ENCODE measurements around the gene GRK4. TPM values are rescaled to one million over a fixed set of nuclear protein-coding genes. Genes with fewer than 3 reads are reported as not detected.

The GRK4 gene
- total and polyA plus RNA-seq, 2 of the 4 experiments (the other 2 are of a cell fraction): 1.6 to 2.2 TPM

DNA sequence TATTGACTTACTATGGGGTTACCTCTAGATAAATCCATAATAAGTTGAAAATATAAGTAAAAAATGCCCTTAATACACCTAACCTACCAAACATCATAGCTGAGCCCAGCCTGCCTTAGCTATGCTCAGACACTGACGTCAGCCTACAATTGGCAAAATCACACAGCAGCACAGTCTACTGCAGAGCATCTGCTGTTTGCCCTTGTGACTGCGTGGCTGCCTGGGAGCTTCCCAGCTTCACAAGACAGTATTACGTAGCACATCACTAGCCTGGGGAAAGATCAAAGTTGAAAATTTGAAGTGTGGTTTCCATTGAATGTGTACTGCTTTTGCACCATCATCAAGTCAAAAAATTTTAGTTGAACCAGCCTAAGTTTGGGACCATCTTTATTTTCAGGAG, 102.2 kb downstream of the GRK4 start:
- Histone ChIP-seq H3K9me1 (ENCODE audit: insufficient read depth, low read length) (no peaks in the 10 kb centered on the region), H3K9ac (ENCODE audit: low read depth, low read length) (no peak overlapping the region), H4K5ac (ENCODE audit: low read depth, low read length) (no peak overlapping the region), H4K20me1 (ENCODE audit: insufficient read depth, low read length) (no peaks in the 10 kb centered on the region), H3K23ac (ENCODE audit: low read depth, low read length) (no peak overlapping the region), H3K4me2 (ENCODE audit: low read depth, low read length) (no peak overlapping the region), H2AFZ (replicated peaks; ENCODE audit: low read length, poor library complexity) (no peak overlapping the region), H3K36me3 (ENCODE audit: control insufficient read depth, insufficient read depth, low read length) (no peaks in the 10 kb centered on the region), H4K91ac (ENCODE audit: insufficient read depth, low read depth, low read length) (no peak overlapping the region), H3K56ac (ENCODE audit: extremely low read depth, insufficient read depth, low read length) (no peak overlapping the region), H3K14ac (replicated peaks; ENCODE audit: low read depth, low read length) (no peak overlapping the region), H3K18ac (ENCODE audit: low read depth, low read length) (no peak overlapping the region), H4K8ac (ENCODE audit: low read depth in 2 of 2, low read length in 2 of 2) (no peak overlapping the region), H3K27ac (ENCODE audit: insufficient read depth, low read length) (no peak overlapping the region), H2BK5ac (ENCODE audit: low read depth, low read length, poor library complexity, severe bottlenecking) (no peak overlapping the region), H3K4me3 (ENCODE audit: insufficient read depth, low read depth, low read length) (no peak overlapping the region), H2BK120ac (ENCODE audit: low read depth, low read length) (no peak overlapping the region), H2AK5ac (ENCODE audit: low read depth, low read length) (no peak overlapping the region), H2BK15ac (ENCODE audit: low read depth, low read length) (no peak overlapping the region), H3K4ac (ENCODE audit: low read depth, low read length) (no peak overlapping the region), H2AK9ac (replicated peaks; ENCODE audit: low read depth, low read length, poor library complexity) (no peak overlapping the region), H3K9me3 (ENCODE audit: control insufficient read depth, insufficient read depth, low read length) (no peaks in the 10 kb centered on the region), H2BK20ac (ENCODE audit: low read depth, low read length) (no peak overlapping the region), H3K27me3 (ENCODE audit: control insufficient read depth, insufficient read depth, low read length) (peaks cover 20% of the 10 kb centered on the region), H3K4me1 (ENCODE audit: control insufficient read depth, insufficient read depth, low read length) (peaks cover 2% of the 10 kb centered on the region; the same call in 1 of the 2 replicates), H3K79me1 (ENCODE audit: low read depth in 1 of 2, low read length in 2 of 2) (no peaks in the 10 kb centered on the region)
- dilution Hi-C loops (cut with HindIII; ENCODE audit: low sequenced_read_pairs, unreplicated experiment): no loop called here
- DNase-seq: peak; percentile 66
- intact Hi-C loops (cut with micrococcal nuclease): no loop called here
- ATAC-seq (ENCODE audit: low read depth): no peak
- BruUV-seq (replicated peaks): no TSS peak
- POLR2A ChIA-PET (ENCODE audit: unreplicated experiment): no interaction called here
- in situ Hi-C loops (cut with MboI; ENCODE audit: low sequenced_read_pairs): no loop called here
- WGBS, 2 experiments (ENCODE audit: extremely low coverage in 2 of 2, insufficient read length in 1 of 2): 50% methylated on average over 1 of the region's 3 CpGs; no CpG with 5 or more reads in 1 of the 2 experiments
- TF ChIP-seq MAFK (IDR thresholded peaks at IDR 0.05; ENCODE audit: low read depth, low read length): no peak
- no peak for TF ChIP-seq CTCF (conservative IDR thresholded peaks at IDR 0.05; ENCODE audit: low read depth, low read length)
- CTCF ChIA-PET: no interaction called here
